ENCODE measurements around the gene IPMK. TPM values are rescaled to one million over a fixed set of nuclear protein-coding genes. Genes with fewer than 3 reads are reported as not detected.
"Not testable (repeated sequence)": the region's sequence is repeated elsewhere in the genome, so short reads cannot be mapped to it uniquely, and the experiment has no call there.

Gene IPMK
- polyA plus RNA-seq, 3 donors from 2014 or later, result 1.3 to 2.6 TPM; not detected in 1

DNA sequence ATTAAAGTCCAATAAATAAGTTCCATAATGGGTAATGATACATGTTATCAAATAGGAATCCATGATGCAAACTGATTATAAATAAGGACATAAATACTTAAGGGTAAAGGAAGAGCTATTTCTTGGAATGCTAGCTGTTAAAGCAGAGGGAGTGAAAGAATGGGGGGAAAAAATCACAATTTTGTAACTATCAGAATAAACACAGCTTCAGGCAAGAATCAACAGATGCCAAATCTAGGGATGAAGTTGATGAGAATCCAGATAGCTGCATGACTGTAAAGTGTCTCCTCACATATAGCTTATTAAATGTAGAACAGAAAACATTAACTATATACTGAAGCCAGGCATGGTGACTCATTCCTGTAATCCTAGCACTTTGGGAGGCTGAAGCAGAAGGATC is 4.9 kb downstream of the IPMK start:
- Mint-ChIP-seq H3K9me3 (peaks cover 0 to 2% (median 0%) of the 10 kb centered on the region in 6 donors), H3K27ac (no peak overlapping the region), H3K4me3 (no peak overlapping the region), H3K36me3 (no peaks in the 10 kb centered on the region), H3K4me1 (peaks cover 28 to 38% of the 10 kb centered on the region in 2 donors), H3K27me3 (ENCODE audit: low read depth in 3 of 3) (peaks cover 11 to 12% (median 11%) of the 10 kb centered on the region in 3 donors)
- DNase-seq, result no peak

DNA sequence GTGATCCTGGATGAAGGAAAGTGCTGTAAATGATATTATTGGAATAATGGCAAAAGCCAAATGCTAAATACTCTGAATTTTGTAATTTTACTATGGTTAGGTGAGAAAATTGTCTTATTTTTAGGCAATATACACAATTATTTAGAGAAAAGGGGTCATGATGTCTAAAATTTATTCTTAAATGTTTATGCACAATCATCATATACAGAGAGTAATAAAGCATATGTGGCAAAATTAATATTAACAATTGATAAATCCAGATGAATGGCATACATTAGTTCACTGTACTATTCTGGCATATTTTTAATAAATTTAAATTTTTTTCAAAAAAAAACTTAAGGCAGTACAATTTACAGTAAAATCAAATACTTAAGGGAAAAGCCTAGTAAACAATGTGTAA is 7.4 kb downstream of the IPMK start:
- DNase-seq, result no peak
- Mint-ChIP-seq H3K4me3 (no peak overlapping the region), H3K27me3 (ENCODE audit: low read depth in 3 of 3) (peaks cover 0 to 4% (median 0%) of the 10 kb centered on the region in 3 donors), H3K4me1 (peaks cover 13 to 19% of the 10 kb centered on the region in 2 donors), H3K27ac (no peak overlapping the region), H3K36me3 (peaks cover 0 to 9% (median 0%) of the 10 kb centered on the region in 3 donors), H3K9me3 (no peaks in the 10 kb centered on the region)

DNA sequence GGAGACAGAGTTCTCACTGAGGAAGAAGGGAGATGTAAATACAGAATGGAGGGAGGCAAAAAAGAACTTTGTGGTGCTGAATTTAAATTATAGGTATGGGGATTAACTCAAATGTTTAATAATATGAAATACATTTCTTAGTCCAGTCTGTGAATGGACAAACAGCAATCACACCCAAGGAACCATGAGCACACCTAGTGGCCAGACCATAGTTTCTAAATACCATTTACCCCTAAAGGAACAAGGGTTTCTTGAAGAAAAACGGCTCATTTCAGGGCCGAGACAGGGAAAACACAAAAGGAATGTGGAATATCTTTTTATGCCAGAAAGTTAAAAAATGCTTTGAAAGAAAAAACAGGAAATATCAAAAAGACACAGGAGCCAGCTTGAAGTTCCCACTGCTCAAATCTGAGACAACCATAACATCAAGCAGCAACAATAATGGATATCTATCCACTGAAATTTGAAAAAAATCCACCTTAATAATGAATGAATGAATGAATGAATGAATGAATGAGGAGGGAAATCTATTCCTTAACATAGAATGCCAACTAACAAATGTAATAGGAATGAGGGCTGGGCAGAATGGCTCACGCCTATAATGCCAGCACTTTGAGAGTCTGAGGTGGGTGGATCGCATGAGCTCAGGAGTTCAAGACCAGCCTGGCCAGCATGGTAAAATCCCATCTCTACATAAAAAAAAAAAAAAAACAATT is 8.6 kb downstream of the IPMK start:
- Mint-ChIP-seq H3K4me3 (no peak overlapping the region), H3K9me3 (peaks cover 0 to 2% (median under 1%) of the 10 kb centered on the region in 6 donors), H3K27ac (no peak overlapping the region), H3K36me3 (peaks cover 2 to 12% (median 8%) of the 10 kb centered on the region in 3 donors), H3K27me3 (ENCODE audit: low read depth in 3 of 3) (peaks cover 0 to 4% (median under 1%) of the 10 kb centered on the region in 3 donors), H3K4me1 (peaks cover 3 to 17% of the 10 kb centered on the region in 2 donors)
- no peak for DNase-seq

DNA sequence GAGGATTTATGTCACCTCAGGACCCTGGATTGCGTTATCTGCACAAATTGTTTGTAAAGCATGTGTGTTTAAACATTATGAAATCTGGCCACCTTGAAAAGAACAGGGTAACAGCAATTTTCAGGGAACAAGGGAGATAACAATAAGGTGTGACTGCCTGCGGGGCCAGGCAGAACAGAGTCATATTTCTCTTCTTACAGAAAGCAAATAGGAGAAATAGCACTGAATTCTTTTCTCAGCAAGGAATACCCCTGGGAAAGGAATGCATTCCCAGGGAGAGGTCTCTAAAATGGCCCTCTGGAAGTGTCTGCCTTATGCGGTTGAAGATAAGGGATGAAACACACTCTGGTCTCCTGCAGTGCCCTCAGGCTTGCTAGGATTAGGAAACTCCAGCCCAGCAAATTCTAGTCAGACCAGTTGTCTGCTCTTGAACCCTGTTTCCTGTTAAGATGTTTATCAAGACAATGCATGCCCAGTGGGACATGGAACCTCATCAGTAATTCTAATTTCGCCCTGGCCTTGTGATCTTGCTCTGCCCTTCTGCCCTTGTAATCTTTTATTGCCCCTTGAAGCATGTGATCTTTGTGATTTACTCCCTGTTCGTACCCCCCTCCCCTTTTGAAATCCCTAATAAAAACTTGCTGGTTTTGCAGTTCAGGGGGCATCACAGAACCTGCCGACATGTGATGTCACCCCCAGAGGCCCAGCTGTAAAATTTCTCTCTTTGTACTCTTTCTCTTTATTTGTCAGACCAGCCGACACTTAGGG is 11.5 kb downstream of the IPMK start:
- not testable (repeated sequence) for H3K27me3 Mint-ChIP-seq (ENCODE audit: low read depth in 3 of 3); H3K27ac Mint-ChIP-seq

DNA sequence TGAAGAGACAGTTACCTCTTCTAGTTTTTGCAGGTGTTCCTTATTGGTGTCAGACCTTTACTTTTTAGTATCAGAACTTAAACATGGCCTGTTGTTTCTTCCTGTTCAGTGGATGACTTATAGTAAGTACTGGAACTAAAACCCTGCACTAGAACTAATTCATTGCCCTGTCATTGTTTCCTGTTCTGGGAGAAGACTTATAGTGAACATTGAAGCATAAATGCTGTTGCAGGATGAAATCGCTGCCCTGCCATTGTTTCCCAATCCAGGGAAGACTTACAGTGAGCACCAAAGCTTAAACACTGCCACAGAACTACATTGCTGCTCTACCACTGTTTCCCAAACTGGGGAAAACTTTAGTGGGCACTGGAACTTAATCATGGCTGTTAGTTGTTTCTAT is 13.1 kb downstream of the IPMK start:
- no peak for DNase-seq
- Mint-ChIP-seq H3K9me3 (peaks cover 0 to 7% (median 2%) of the 10 kb centered on the region in 6 donors), H3K27me3 (ENCODE audit: low read depth in 3 of 3) (peaks cover 2 to 6% (median 2%) of the 10 kb centered on the region in 3 donors), H3K4me3 (no peak overlapping the region), H3K4me1 (peaks cover 10 to 42% of the 10 kb centered on the region in 2 donors), H3K27ac (no peak overlapping the region), H3K36me3 (peaks cover 5 to 17% (median 12%) of the 10 kb centered on the region in 3 donors)

More for the DNA sequence above, 11.5 kb downstream of the IPMK start:
- not testable (repeated sequence) for H3K4me3 Mint-ChIP-seq, H3K9me3 Mint-ChIP-seq, DNase-seq
- peaks cover 10 to 32% of the 10 kb centered on the region in 2 donors for H3K4me1 Mint-ChIP-seq
- peaks cover 5 to 17% (median 12%) of the 10 kb centered on the region in 3 donors for H3K36me3 Mint-ChIP-seq

DNA sequence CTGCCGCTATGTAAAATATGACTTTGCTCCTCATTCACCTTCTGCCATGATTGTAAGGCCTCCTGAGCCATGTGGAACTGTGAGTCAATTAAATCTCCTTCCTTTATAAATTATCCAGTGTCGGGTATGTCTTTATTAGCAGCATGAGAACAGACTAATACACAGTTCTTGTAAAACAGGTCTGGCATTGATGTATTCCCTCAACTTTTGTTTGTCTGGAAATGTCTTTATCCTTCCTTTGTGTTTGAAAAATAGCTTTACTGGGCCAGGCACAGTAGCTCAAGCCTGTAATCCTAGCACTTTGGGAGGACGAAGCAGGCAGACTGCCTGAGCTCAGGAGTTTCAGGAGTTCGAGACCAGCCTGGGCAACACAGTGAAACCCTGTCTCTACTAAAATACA is 14.5 kb downstream of the IPMK start:
- Mint-ChIP-seq H3K9me3 (peaks cover 0 to 7% (median 2%) of the 10 kb centered on the region in 6 donors), H3K36me3 (peaks cover 5 to 17% (median 12%) of the 10 kb centered on the region in 3 donors), H3K27ac (no peak overlapping the region), H3K4me3 (no peak overlapping the region), H3K27me3 (ENCODE audit: low read depth in 3 of 3) (peaks cover 2 to 6% (median 2%) of the 10 kb centered on the region in 3 donors), H3K4me1 (peaks cover 8 to 42% of the 10 kb centered on the region in 2 donors)
- DNase-seq, result no peak

DNA sequence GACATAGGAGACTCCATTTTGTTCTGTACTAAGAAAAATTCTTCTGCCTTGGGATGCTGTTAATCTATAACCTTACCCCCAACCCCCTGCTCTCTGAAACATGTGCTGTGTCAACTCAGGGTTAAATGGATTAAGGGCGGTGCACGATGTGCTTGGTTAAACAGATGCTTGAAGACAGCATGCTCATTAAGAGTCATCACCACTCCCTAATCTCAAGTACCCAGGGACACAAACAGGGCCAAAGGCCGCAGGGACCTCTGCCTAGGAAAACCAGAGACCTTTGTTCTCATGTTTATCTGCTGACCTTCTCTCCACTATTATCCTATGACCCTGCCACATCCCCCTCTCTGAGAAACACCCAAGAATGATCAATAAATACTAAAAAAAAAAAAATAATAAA is 23.0 kb downstream of the IPMK start:
- H3K27me3 Mint-ChIP-seq (ENCODE audit: low read depth in 3 of 3); H3K4me3 Mint-ChIP-seq; DNase-seq; H3K9me3 Mint-ChIP-seq; H3K27ac Mint-ChIP-seq; H3K36me3 Mint-ChIP-seq: not testable (repeated sequence)
- H3K4me1 Mint-ChIP-seq, result peaks cover 17 to 26% of the 10 kb centered on the region in 2 donors

DNA sequence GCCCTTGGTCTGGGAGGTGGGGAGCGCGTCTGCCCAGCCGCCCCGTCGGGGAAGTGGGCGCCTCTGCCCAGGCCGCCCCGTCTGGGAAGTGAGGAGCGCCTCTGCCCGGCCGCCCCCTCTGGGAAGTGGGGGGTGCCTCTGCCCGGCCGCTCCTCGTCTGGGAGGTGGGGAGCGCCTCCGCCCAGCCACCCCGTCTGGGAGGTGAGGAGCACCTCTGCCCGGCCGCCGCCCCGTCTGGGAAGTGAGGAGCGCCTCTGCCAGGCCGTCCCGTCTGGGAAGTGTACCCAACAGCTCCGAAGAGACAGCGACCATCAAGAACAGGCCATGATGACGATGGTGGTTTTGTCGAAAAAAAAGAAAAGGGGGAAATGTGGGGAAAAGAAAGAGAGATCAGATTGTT is 23.5 kb downstream of the IPMK start:
- H3K27me3 Mint-ChIP-seq (ENCODE audit: low read depth in 3 of 3); H3K27ac Mint-ChIP-seq: not testable (repeated sequence)

DNA sequence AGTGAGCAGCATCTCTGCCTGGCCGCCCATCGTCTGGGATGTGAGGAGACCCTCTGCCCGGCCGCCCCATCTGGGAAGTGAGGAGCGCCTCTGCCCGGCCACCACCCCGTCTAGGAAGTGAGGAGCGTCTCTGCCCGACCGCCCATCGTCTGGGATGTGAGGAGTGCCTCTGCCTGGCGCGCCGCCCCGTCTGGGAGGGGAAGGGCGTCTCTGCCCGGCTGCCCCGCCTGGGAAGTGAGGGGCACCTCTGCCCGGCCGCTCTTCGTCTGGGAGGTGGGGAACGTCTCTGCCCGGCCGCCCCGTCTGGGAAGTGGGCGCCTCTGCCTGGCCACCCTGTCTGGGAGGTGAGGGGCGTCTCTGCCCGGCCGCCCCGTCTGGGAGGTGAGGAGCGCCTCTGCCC is 23.9 kb downstream of the IPMK start:
- H3K9me3 Mint-ChIP-seq; H3K36me3 Mint-ChIP-seq; H3K4me3 Mint-ChIP-seq; H3K27me3 Mint-ChIP-seq (ENCODE audit: low read depth in 3 of 3); DNase-seq; H3K27ac Mint-ChIP-seq: not testable (repeated sequence)
- H3K4me1 Mint-ChIP-seq, result peaks cover 21 to 33% of the 10 kb centered on the region in 2 donors

More for the DNA sequence above, 23.5 kb downstream of the IPMK start:
- H3K4me1 Mint-ChIP-seq, result peaks cover 21 to 30% of the 10 kb centered on the region in 2 donors
- not testable (repeated sequence) for H3K36me3 Mint-ChIP-seq, H3K9me3 Mint-ChIP-seq, H3K4me3 Mint-ChIP-seq, DNase-seq

DNA sequence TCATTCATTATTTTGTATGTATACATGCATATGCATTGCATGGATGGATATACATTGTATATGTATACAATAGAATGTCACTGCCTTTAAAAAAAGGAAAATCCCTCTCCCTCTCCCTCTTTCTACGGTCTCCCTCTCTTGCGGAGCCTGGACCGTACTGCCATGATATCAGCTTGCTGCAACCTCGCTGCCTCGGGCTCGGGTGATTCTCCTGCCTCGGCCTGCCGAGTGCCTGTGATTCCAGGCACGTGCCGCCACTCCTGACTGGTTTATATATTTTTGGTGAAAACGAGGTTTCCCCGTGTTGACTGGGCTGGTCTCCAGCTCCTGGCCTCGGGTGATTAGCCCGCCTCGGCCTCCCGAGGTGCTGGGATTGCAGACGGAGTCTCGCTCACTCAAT is 24.4 kb downstream of the IPMK start:
- peaks cover 21 to 33% of the 10 kb centered on the region in 2 donors for H3K4me1 Mint-ChIP-seq
- DNase-seq, result no peak
- peaks cover 0 to 6% (median 4%) of the 10 kb centered on the region in 3 donors for H3K36me3 Mint-ChIP-seq
- no peak overlapping the region for H3K4me3 Mint-ChIP-seq
- H3K27me3 Mint-ChIP-seq (ENCODE audit: low read depth in 3 of 3), result no peaks in the 10 kb centered on the region
- peaks cover 0 to 3% (median 0%) of the 10 kb centered on the region in 6 donors for H3K9me3 Mint-ChIP-seq
- H3K27ac Mint-ChIP-seq, result no peak overlapping the region

DNA sequence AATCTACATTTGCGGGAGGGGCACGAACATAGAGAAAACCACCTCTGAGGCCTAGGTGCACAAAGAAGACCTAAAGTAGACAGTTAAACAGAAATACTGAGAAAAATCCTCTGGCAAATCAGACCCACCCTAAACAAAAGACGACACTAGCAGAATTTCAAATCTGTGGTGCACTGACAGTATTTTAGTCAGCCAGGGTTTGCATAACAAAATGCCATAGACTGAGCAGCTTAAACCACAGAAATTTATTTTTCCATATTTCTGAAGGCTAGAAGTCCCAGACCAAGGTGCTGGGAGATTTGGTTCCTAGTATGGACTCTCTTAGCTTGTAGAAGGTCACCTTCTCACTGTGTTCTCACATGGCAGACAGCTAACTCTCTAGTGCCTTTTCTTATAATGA is 26.3 kb downstream of the IPMK start:
- DNase-seq, result no peak
- Mint-ChIP-seq H3K27ac (peak overlapping the region in 1 of 6 donors; percentile 65), H3K36me3 (peaks cover 0 to 12% (median 11%) of the 10 kb centered on the region in 3 donors), H3K4me1 (peaks cover 21 to 33% of the 10 kb centered on the region in 2 donors), H3K9me3 (peaks cover 0 to 3% (median 0%) of the 10 kb centered on the region in 6 donors), H3K27me3 (ENCODE audit: low read depth in 3 of 3) (no peaks in the 10 kb centered on the region), H3K4me3 (no peak overlapping the region)

DNA sequence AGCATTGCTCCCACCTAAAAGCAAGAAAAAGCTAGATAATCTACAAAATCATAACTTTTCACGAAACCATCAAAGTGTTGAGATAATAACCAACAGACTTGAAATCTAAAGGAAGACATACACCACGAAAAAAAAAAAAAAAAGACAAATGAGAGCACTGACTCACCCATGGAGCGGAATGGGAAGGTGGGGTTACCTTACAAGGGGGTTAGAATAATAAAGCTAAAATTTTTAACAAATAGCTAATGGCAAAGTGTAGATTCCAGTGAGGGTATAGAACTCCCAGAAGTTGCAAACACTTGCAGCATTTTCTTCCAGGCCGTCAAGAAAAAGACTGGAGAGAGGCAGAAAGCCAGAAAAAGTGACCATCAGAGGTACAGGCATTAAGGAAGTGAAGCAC is 27.2 kb downstream of the IPMK start:
- no peak overlapping the region for H3K4me3 Mint-ChIP-seq

DNA sequence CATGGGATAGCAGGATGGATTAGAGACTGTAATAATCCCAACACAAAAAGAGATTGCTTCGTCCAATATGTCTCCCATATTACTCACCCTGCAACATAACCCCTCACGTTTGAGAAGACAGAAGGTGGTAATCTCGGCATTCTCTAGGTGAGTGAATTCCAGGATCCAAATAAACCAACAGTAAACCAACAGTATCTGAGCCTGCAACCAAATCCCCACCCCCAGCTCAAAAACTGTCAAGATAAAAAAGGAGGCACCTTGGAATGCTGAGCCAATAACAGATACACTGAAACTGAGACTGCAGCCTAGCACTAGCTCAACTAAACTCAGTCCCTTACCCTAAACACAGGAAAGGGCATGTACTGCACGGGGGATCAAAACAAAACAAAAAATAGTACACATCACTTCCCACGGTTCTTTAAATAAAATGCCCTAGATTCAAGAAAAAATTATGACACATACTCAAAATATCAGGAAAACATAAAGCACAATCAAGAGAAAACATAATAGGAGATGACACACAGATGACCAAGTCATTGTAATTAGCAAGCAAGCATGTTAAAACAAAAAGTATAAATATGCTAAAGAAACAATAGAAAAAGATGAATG is 28.0 kb downstream of the IPMK start:
- peaks cover 8 to 27% (median 26%) of the 10 kb centered on the region in 3 donors for H3K36me3 Mint-ChIP-seq
- DNase-seq, result no peak
- H3K27ac Mint-ChIP-seq, result peak overlapping the region in 2 of 6 donors; percentile 9 to 17
- peaks cover 23 to 33% of the 10 kb centered on the region in 2 donors for H3K4me1 Mint-ChIP-seq
- H3K27me3 Mint-ChIP-seq (ENCODE audit: low read depth in 3 of 3), result no peaks in the 10 kb centered on the region
- H3K4me3 Mint-ChIP-seq, result peak overlapping the region in 1 of 5 donors; percentile 3
- no peaks in the 10 kb centered on the region for H3K9me3 Mint-ChIP-seq

More for the DNA sequence above, 27.2 kb downstream of the IPMK start:
- Mint-ChIP-seq H3K4me1 (peaks cover 21 to 33% of the 10 kb centered on the region in 2 donors), H3K27me3 (ENCODE audit: low read depth in 3 of 3) (no peaks in the 10 kb centered on the region), H3K27ac (peak overlapping the region in 2 of 6 donors; percentile 10 to 41), H3K36me3 (peaks cover under 1 to 18% (median 17%) of the 10 kb centered on the region in 3 donors), H3K9me3 (peaks cover 0 to 3% (median 0%) of the 10 kb centered on the region in 6 donors)
- DNase-seq, result no peak

Measured in immature natural killer cell (primary cell).